Erythroblast (primary cell): ENCODE measurements around the gene FASN.

Experiments
- GATA1 ChIP-seq: IDR thresholded peaks from 2 replicates; pipeline ENCODE4 v1.6.1; 2011; ENCODE audit warnings: low read depth, mild to moderate bottlenecking, control low read depth, low read length, moderate library complexity
- POLR2A ChIP-seq: IDR thresholded peaks from 2 replicates; pipeline ENCODE4 v1.6.1; 2011; ENCODE audit warnings: mild to moderate bottlenecking, low read length

- TF ChIP-seq POLR2A (no peak), GATA1 (no peak)
These were observed 68.6 kb downstream of the FASN start for GRCh38 chr17:82029391-82029790.
